ENCODE measurements around the gene CDH23.

Gene CDH23

DNA sequence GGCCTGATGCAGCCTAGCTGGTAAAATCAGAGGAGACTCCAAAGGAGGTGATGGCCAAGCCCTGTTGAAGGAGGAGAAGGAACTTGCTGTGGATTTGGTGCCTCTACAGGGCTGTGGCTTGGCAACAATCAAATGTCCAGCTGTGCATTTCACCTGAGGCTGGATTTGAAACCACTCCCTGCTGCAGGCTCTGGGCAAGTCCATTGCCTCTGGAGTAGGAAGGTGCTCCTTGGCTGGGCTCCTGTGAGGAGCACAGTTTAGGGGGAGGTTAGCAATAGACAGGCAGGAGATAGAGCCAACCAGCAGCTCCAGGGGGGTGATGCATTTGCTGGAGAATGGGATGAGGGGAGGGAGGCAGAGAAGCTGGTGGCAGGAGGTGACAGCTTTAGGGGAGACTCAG lies 26.5 kb downstream of the CDH23 start:
- no peak for DNase-seq (ENCODE audit: low read depth in 2 of 2)

DNA sequence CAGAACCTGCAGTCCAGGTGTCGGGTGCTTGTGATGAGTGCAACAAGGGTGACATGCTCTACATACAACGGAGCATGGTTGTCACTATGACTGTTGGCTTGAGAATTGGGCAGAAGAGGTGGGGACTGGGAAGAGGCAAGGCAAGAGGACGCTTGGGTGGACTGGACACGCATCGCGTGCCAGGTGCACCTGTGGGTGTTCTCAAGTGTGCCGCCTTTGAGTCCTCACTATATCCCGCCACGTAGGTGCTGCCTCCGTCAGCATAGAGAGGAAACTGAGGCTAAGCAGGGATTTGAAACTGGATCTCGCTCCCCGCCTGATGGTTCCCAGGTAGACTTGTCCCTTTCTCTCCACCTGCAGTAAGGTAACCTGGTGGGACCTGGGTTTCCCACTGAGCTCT lies 27.2 kb downstream of the CDH23 start:
- no peak for DNase-seq (ENCODE audit: low read depth in 2 of 2)

GRCh38 chr10:71424496-71425194 lies 27.9 kb downstream of the CDH23 start:
- no peak for DNase-seq (ENCODE audit: low read depth in 2 of 2)

DNA sequence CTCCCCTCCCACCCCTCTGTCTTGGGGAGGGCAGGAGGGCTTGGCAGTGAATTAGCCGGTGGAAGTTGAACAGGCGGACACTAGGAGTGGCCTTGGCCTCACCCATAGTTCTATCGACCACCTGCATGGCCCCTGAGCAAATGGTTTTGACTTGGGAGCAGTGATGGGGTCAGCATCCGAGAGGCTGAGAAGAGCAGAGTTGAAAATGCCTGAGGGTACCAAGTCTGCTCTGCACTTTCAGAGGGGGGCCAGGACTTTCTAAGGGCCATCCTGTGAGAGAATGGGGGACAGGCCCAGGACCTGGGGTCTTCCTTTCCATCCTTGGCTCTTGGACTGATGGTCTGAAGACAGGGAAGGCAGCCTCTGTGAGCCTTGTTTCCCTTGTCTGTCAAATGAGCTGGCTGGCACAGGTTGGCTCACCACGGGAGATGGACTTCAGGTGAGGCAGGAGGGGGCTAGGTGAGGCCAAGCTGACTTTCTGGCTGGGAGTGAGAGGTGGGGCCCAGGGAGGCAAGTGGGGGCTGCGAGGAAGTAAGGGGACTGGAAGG lies 29.4 kb downstream of the CDH23 start:
- DNase-seq (ENCODE audit: low read depth in 2 of 2), result no peak

DNA sequence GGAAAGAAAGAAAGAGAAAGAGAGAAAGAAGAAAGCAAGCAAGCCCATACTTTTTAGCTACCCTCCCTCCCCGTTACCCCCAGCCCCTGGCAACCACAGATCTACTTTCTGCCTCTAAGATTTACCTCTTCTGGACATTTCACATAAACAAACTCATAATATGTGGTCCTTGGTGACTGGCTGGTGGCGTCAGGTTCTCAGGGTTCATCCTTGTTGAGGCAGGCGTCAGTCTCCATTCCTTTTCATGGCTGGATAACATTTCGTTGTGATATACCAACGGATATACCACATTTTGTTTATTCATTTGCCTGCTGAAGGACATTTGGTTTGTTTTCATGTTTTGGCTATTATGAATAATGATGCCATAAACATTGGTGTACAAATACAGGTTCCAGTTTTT lies 30.5 kb downstream of the CDH23 start:
- DNase-seq (ENCODE audit: low read depth in 2 of 2), result no peak

GRCh38 chr10:71429304-71429703 lies 32.6 kb downstream of the CDH23 start:
- DNase-seq (ENCODE audit: low read depth in 2 of 2), result no peak

DNA sequence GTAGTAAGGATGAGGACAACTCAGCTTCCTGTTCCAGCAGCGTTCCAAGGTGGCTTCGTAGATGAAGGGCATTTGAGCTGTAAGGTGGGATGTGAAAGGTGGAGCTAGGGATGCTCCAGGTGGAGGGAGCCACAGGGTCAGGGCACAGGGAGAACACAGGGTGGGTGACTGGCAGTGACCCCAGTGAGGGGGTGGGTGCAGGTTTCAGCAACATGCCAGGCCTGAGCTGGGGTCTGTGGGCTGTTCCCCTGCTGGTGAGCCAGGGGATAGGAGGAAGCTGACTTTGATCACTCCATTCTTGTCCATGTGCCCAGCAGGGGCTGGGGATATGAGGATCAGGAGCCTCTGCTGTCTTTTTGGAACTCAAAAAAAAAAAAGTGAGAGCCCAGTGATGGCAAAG lies 33.2 kb downstream of the CDH23 start:
- DNase-seq (ENCODE audit: low read depth in 2 of 2), result no peak

DNA sequence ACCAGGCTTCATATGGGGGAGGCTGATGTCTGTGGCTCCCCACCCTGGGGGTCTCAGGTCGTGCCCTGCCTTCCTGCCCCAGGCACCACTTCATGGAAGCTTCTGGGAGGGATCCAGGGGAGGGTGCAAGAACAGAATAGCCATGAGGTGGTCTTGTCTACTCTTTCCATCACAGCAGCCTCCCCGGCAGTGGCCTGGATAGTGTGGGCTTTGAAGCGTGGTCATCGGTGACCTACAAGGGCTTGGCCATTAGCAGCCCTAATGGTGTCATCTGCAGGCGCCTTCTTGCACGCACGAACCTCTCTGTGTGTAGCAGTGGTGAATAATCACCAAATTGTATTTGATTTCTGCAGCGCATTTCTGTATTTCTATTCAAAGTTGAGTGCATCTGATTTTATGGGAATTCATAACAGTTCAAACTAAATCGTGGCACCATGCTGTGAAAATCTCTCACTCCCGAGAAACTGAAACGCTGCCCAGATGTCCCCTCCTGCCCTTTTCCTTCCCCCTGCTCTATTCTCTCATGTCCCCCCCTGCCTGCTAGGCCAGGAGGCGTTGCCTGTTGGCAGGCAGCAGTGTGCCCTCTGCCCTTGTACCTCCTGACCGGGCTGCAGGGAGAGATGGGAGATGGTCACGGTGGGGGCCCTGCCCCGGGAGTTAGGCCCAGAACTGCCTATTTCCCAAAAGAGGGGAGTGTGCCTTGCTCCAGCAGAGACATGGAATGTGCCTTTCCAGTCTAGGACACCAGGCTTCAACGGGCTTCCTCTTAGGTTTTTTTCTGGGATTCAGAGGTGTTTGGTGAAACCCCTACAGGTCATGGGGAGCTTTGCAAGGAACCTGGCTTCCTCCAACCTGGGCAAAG lies 34.8 kb downstream of the CDH23 start:
- no peak for DNase-seq (ENCODE audit: low read depth in 2 of 2)

DNA sequence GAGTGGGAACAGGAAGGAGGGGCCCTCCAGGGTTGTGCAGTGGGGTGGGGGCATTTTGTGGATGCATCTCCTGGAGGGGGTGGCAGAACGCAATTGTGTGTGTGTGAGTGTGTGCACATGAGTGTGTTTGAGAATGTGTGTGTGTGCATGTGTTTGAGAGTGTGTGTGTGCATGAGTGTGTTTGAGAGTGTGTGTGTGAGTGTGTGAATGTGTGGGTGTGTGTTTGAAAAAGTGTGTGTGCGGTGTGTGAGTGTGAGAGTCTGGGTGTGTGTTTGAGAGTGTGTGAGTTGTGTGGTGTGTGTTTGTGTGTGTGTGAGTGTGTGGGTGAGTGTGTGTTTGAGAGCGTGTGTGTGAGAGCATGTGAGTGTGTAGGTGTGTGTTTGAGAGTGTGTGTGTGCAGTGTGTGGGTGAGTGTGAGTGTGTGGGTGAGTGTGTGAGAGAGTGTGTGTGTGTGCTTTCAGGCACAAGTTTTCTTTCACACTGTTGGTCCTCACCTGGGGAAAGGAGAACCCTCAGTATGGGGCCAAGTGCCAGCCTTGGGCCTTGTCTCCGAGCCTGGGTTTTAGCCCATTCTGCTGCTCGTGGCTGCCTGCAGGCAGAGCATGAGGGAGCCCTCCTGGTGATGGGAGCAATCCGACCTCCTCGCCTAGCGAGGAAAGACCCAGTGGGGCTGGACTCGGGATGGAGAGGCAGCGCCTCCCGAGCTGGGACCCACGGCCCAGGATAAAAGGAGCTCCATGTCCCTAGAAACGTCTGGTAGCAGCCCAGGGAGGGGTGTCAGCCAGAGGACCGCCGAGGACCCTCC lies 35.6 kb downstream of the CDH23 start:
- DNase-seq (ENCODE audit: low read depth in 2 of 2), result no peak

DNA sequence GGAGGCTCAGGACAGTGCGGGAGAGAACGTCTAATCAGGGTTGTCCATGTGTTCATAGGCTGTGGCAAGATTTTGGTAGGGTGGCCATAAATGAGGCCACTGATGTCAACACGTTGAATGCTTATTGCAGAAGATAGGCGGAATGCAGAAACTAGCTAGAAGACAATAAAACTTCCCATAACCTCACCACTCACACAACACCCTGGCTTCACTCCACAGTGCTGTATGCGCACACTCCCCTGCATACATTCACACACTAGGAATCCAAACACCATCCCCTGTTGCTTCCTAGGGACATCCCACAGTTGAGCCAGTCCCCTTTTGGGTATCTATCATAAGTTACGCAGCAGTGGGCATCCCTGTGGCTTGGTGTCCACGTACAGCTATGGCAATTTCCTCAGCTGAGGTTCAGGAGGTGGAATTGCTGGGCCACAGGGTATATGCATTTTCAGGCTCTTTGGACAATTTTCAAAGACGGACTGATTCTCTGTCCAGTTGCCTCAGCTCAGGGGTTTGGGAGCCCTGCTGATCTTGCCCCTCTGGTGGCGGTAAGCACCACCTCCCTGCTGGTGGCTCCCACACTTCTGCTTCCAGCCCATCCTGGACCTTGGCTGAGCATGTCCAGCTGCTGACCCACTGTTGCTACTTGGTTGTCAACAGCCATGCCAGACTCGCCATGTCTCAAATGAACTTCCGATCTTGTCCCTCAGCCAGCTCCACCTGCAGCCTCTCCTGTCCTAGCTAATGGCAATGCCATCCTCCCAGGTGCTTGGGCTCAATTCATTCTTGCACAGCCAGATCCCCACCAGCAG lies 36.4 kb downstream of the CDH23 start:
- DNase-seq (ENCODE audit: low read depth in 2 of 2), result no peak

DNA sequence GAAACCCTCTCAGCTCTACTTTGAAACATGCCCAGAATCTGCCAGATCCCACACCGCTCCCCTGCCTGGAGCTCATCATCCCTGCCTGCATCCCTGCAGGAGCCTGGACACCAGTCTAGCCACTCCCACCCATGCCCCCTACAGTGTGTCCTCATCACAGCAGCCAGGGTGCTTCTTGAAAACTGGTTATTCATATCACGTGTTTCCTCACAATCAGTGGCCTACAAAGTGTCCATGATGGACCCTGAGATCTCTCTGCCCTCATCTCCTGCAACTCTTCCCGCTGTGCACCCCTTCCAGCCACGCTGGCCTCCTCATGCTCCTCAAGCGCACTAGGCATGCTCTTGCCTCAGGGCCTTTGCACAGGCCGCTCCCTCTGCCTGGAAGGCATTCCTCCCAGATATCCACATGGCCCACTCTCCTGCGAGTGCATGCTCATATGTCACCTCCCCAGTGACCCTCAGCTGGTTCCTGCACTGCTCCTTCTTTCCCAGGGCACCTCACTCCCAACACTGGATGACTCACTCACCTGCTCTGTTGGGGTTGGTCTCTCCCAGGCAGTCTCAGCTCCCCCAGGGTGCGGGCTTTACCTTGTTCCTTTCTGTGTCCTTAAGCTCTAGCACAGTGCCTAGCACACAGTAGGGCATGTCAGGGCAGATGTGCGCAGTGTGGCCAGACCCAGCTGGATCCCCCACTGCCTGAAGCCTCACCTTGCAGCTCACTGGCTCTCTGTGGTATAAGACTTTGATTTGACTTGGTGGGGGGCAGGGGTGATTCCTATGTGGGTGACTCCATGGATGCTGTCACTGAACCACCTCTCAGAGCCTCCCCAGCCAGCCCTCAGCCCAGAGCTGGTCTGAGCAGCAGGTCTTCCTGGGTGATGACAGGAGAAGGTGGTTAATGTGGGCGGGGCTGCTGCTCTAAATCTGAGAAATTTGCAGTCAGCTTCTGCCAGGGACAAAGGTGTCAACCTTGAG lies 37.3 kb downstream of the CDH23 start:
- DNase-seq (ENCODE audit: low read depth in 2 of 2), result no peak

DNA sequence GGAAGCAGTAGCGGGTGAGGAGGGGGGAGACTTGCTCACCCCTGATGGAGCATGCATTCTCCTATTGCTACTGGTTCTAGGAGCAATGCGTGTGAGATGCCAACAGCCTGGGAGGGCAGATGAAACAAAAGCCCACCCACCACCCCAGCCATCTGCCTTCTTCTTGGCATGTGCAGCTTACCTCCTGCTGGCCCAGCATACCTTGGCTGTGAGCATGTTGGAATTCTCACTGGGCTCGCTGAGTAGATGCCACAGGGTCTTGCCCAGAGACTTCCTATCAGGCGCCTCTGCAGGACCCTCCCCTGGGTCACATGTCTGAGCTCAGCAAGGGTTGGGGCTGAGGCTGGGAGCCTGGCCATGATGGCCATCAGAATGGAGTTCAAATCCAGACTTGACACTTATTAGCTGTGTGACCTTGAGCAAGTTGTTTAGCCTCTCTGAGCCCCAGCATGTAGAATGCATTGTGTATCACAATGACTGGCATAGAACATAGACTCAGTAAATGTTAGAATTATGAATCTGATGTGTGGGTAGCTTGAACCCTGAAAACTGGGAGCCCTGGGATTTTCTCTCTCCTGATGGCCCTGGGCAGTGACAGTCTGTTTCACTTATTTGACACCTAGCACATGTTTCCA lies 38.2 kb downstream of the CDH23 start:
- DNase-seq (ENCODE audit: low read depth in 2 of 2), result no peak

DNA sequence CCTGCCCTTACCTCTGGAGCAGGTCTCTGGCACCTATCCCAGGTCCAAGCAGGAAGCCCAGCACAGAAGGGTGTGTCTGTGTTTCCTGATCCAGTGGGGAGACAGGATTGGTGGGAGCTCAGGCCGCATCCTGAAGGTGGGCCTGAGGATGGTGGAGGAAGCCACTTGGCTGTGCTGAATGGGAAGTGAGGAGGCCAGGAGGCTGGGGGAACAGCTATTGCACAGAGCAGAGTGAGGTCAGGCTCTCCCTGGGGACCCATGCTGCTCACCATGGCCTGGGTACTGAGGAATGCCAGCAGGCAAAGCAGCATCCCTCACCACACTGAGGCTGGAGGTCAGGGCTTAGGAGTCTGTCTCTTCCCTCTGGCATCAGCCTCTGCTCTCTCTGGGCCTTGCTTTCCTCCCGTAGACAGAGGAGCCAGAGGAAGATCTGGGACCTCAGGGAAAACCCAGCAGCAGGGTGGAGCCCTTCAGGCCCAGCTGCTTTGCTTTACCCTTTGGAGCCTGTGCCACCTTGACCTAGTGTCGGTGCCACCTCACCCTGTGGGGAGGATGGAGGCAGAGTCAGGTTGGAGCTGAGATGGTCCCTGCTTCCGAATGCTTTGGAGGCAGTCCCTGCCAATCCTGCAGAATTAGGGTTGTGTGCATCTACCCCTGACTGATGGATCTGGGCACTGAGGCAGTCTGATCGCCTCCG lies 39.0 kb downstream of the CDH23 start:
- no peak for DNase-seq (ENCODE audit: low read depth in 2 of 2)

GRCh38 chr10:71436268-71437125 lies 39.8 kb downstream of the CDH23 start:
- DNase-seq (ENCODE audit: low read depth in 2 of 2), result no peak

GRCh38 chr10:71437537-71438092 lies 40.9 kb downstream of the CDH23 start:
- DNase-seq (ENCODE audit: low read depth in 2 of 2), result no peak

- DNase-seq (ENCODE audit: low read depth in 2 of 2), result no peak
These were observed 42.0 kb downstream of the CDH23 start for GRCh38 chr10:71438761-71439160.

GRCh38 chr10:71439670-71440425 lies 43.1 kb downstream of the CDH23 start:
- no peak for DNase-seq (ENCODE audit: low read depth in 2 of 2)
